ENCODE measurements around the gene EPB41L4A. TPM values are rescaled to one million over a fixed set of nuclear protein-coding genes. Genes with fewer than 3 reads are reported as not detected.
A peak's percentile ranks its signal among the peaks of the same experiment; 100 is the strongest.
"Not testable (repeated sequence)": the region's sequence is repeated elsewhere in the genome, so short reads cannot be mapped to it uniquely, and the experiment has no call there.

Gene EPB41L4A
- polyA plus RNA-seq, 1 donor from 2014 or later, result 2.1 TPM

- no peak overlapping the region for H3K27ac Mint-ChIP-seq
- H3K9me3 Mint-ChIP-seq, result no peaks in the 10 kb centered on the region
- H3K4me3 Mint-ChIP-seq, result no peak overlapping the region
- peaks cover 12% of the 10 kb centered on the region for H3K27me3 Mint-ChIP-seq
- peaks cover 5% of the 10 kb centered on the region for H3K36me3 Mint-ChIP-seq
- peaks cover 5 to 11% (median 6%) of the 10 kb centered on the region in 3 donors for H3K4me1 Mint-ChIP-seq
These were observed 3.5 kb downstream of the EPB41L4A start for GRCh38 chr5:112415552-112415951.

- Mint-ChIP-seq H3K4me1 (peaks cover 5 to 14% (median 6%) of the 10 kb centered on the region in 3 donors), H3K27ac (peak overlapping the region in 1 of 3 donors; percentile 10), H3K36me3 (peaks cover 5% of the 10 kb centered on the region), H3K4me3 (no peak overlapping the region), H3K27me3 (peaks cover 12% of the 10 kb centered on the region), H3K9me3 (no peaks in the 10 kb centered on the region)
These were observed 5.5 kb downstream of the EPB41L4A start for GRCh38 chr5:112413611-112414010.

GRCh38 chr5:112412346-112412745, 6.7 kb downstream of the EPB41L4A start:
- Mint-ChIP-seq H3K27ac (no peak overlapping the region), H3K9me3 (no peaks in the 10 kb centered on the region), H3K27me3 (peaks cover 8% of the 10 kb centered on the region), H3K36me3 (peaks cover 5% of the 10 kb centered on the region), H3K4me1 (peaks cover 0 to 11% (median 0%) of the 10 kb centered on the region in 3 donors), H3K4me3 (no peak overlapping the region)

- Mint-ChIP-seq H3K4me3 (no peak overlapping the region), H3K27me3 (peaks cover 8% of the 10 kb centered on the region), H3K4me1 (peaks cover 0 to 14% (median 0%) of the 10 kb centered on the region in 3 donors), H3K27ac (peak overlapping the region in 2 of 3 donors; percentile 20 to 35), H3K9me3 (no peaks in the 10 kb centered on the region), H3K36me3 (peaks cover 5% of the 10 kb centered on the region)
These were observed 7.2 kb downstream of the EPB41L4A start for GRCh38 chr5:112411903-112412302.

DNA sequence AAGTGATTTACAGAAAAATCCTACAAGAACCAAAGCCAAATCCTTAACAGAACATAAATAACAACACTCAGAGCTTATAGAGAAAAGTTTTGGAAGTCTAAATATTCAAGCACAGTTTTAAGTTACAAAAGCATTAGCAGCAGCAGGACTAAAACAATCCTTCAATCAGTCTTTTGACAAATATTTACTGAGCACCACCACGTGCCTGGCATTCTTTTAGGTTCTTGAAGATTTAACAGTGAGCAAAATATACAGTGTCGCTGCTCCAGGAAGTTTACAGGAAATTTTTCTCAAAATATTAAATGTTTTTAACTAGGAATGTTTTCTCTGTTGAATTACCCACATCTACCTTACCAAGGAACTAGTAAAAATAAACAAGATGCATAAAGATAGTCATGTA, 11.4 kb downstream of the EPB41L4A start:
- no peak overlapping the region for H3K27ac Mint-ChIP-seq
- peaks cover 3% of the 10 kb centered on the region for H3K27me3 Mint-ChIP-seq
- no peaks in the 10 kb centered on the region for H3K9me3 Mint-ChIP-seq
- no peak overlapping the region for H3K4me3 Mint-ChIP-seq
- H3K4me1 Mint-ChIP-seq, result peaks cover 0 to 16% (median 0%) of the 10 kb centered on the region in 3 donors
- H3K36me3 Mint-ChIP-seq, result peaks cover 4% of the 10 kb centered on the region

DNA sequence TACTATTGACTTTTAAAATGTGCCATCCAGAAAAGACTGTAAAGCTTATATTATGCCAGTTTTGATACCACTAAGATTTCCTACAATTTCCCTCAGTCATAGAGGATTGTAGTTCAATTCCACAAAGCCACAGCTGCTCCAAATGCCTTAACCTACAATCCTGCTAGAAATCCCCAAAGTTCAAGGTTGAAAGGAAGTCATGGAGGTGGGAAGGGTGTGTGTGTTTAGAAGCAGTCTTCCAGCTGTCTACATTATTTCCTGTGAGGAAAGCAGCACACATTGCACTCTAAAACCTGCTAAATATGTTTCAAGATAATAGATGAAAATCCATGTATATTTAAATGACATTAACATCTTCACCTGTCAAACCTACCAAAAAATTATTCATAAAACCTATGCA, 11.8 kb downstream of the EPB41L4A start:
- H3K4me1 Mint-ChIP-seq, result peaks cover 0 to 16% (median 0%) of the 10 kb centered on the region in 3 donors
- no peak overlapping the region for H3K27ac Mint-ChIP-seq
- no peak overlapping the region for H3K4me3 Mint-ChIP-seq
- H3K36me3 Mint-ChIP-seq, result peaks cover 4% of the 10 kb centered on the region
- peaks cover 3% of the 10 kb centered on the region for H3K27me3 Mint-ChIP-seq
- H3K9me3 Mint-ChIP-seq, result no peaks in the 10 kb centered on the region

DNA sequence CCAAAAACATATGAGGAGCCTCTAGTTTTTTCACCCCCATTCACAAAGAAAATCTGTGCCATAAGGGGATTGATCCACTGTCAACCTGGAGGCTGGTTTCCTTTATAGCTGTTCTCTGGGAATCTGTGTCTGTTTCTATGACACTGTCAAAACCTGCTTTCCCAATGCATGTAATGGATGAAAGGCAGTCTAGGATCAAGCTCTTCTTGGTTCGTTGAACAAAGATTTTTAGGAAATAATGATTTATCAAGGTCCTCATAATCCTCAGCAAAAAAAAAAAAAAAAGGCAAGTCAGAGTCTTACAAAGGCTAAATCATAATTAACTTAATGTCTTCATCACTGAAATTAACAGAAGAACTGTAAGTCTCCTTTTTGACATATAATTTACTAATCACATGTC, 16.0 kb downstream of the EPB41L4A start:
- Mint-ChIP-seq H3K4me3 (no peak overlapping the region), H3K9me3 (no peaks in the 10 kb centered on the region), H3K27me3 (peaks cover 3% of the 10 kb centered on the region), H3K4me1 (peaks cover 0 to 5% (median 0%) of the 10 kb centered on the region in 3 donors), H3K27ac (no peak overlapping the region), H3K36me3 (peaks cover 2% of the 10 kb centered on the region)

- H3K4me3 Mint-ChIP-seq, result no peak overlapping the region
- peaks cover 2% of the 10 kb centered on the region for H3K36me3 Mint-ChIP-seq
- peaks cover 0 to 2% (median 0%) of the 10 kb centered on the region in 3 donors for H3K4me1 Mint-ChIP-seq
- no peaks in the 10 kb centered on the region for H3K9me3 Mint-ChIP-seq
- no peak overlapping the region for H3K27ac Mint-ChIP-seq
- H3K27me3 Mint-ChIP-seq, result peaks cover 3% of the 10 kb centered on the region
These were observed 17.2 kb downstream of the EPB41L4A start for GRCh38 chr5:112401924-112402323.

DNA sequence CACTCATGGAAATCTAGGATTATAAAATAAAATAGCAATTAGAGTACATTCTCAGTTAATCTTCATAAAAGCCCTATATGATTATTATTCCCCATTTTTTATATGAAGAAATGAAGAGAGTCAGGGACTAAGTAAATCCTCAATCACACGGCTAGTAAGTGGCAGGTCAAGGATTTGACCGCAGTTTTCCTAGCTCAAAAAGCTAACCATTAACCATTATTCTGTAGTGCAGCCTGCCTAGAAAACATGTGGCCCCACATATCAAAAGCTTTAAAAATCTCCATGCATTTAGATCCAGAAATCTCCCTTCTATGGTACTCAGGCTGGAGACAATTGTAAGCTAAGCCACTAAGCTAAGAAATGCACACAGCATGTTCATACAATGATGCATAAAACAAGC, 21.4 kb downstream of the EPB41L4A start:
- peaks cover 1% of the 10 kb centered on the region for H3K36me3 Mint-ChIP-seq
- H3K4me1 Mint-ChIP-seq, result peaks cover 0 to 10% (median 4%) of the 10 kb centered on the region in 3 donors
- no peaks in the 10 kb centered on the region for H3K9me3 Mint-ChIP-seq
- no peak overlapping the region for H3K27ac Mint-ChIP-seq
- peaks cover 2% of the 10 kb centered on the region for H3K27me3 Mint-ChIP-seq
- no peak overlapping the region for H3K4me3 Mint-ChIP-seq

GRCh38 chr5:112396430-112396829, 22.6 kb downstream of the EPB41L4A start:
- Mint-ChIP-seq H3K36me3 (peaks cover 1% of the 10 kb centered on the region), H3K9me3 (no peaks in the 10 kb centered on the region), H3K4me3 (no peak overlapping the region), H3K27ac (no peak overlapping the region), H3K4me1 (peaks cover 0 to 12% (median 4%) of the 10 kb centered on the region in 3 donors), H3K27me3 (peaks cover 2% of the 10 kb centered on the region)

- peaks cover 0 to 12% (median 4%) of the 10 kb centered on the region in 3 donors for H3K4me1 Mint-ChIP-seq
- not testable (repeated sequence) for H3K9me3 Mint-ChIP-seq, H3K27me3 Mint-ChIP-seq, H3K4me3 Mint-ChIP-seq, H3K27ac Mint-ChIP-seq, H3K36me3 Mint-ChIP-seq
These were observed 23.8 kb downstream of the EPB41L4A start for GRCh38 chr5:112395299-112395698.

GRCh38 chr5:112390327-112390726, 28.8 kb downstream of the EPB41L4A start:
- Mint-ChIP-seq H3K4me1 (peaks cover 0 to 12% (median 7%) of the 10 kb centered on the region in 3 donors), H3K36me3 (peaks cover 1% of the 10 kb centered on the region), H3K27me3 (peaks cover 2% of the 10 kb centered on the region), H3K4me3 (no peak overlapping the region), H3K9me3 (no peaks in the 10 kb centered on the region), H3K27ac (no peak overlapping the region)

GRCh38 chr5:112388739-112389138, 30.3 kb downstream of the EPB41L4A start:
- H3K27ac Mint-ChIP-seq, result no peak overlapping the region
- H3K4me1 Mint-ChIP-seq, result peaks cover 0 to 10% (median 6%) of the 10 kb centered on the region in 3 donors
- H3K27me3 Mint-ChIP-seq, result no peaks in the 10 kb centered on the region
- no peaks in the 10 kb centered on the region for H3K36me3 Mint-ChIP-seq
- no peaks in the 10 kb centered on the region for H3K9me3 Mint-ChIP-seq
- no peak overlapping the region for H3K4me3 Mint-ChIP-seq

- Mint-ChIP-seq H3K36me3 (no peaks in the 10 kb centered on the region), H3K9me3 (no peaks in the 10 kb centered on the region), H3K4me3 (no peak overlapping the region), H3K4me1 (peaks cover 0 to 10% (median 5%) of the 10 kb centered on the region in 3 donors), H3K27ac (no peak overlapping the region), H3K27me3 (no peaks in the 10 kb centered on the region)
These were observed 31.0 kb downstream of the EPB41L4A start for GRCh38 chr5:112388074-112388473.

GRCh38 chr5:112386766-112387165, 32.3 kb downstream of the EPB41L4A start:
- H3K4me1 Mint-ChIP-seq, result peaks cover 0 to 10% (median 0%) of the 10 kb centered on the region in 3 donors
- H3K9me3 Mint-ChIP-seq, result no peaks in the 10 kb centered on the region
- no peak overlapping the region for H3K27ac Mint-ChIP-seq
- no peaks in the 10 kb centered on the region for H3K36me3 Mint-ChIP-seq
- H3K27me3 Mint-ChIP-seq, result no peaks in the 10 kb centered on the region
- H3K4me3 Mint-ChIP-seq, result peak overlapping the region in 1 of 4 donors; percentile 44

DNA sequence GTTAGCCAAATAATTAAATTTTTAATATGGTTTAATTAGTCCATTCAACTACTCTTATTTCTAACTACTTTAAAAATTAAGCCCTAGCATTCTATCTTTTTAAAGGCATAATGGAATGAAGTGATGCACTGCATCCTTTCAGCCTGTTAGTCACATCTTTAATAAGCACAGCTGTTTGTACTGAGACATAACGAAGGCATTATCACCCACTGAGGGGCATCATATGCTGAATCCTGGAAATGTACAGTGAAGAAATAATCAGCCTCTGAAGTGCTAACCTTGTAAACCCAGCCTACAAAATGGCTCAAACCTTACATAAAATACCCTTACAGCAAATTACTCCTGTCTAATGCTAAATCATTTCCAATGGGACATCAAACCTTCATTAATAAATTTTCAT, 33.1 kb downstream of the EPB41L4A start:
- Mint-ChIP-seq H3K27ac (no peak overlapping the region), H3K27me3 (no peaks in the 10 kb centered on the region), H3K4me3 (no peak overlapping the region), H3K4me1 (peaks cover 0 to 10% (median 0%) of the 10 kb centered on the region in 3 donors), H3K36me3 (no peaks in the 10 kb centered on the region), H3K9me3 (no peaks in the 10 kb centered on the region)
